Erythroblast (primary cell): ENCODE measurements around the gene POLR1A.

Experiments used
- GATA1 ChIP-seq: IDR thresholded peaks from 2 replicates; pipeline ENCODE4 v1.6.1; 2011; ENCODE audit warnings: low read depth, mild to moderate bottlenecking, control low read depth, low read length, moderate library complexity
- POLR2A ChIP-seq: IDR thresholded peaks from 2 replicates; pipeline ENCODE4 v1.6.1; 2011; ENCODE audit warnings: mild to moderate bottlenecking, low read length

GRCh38 chr2:86078774-86079545 is 26.7 kb downstream of the POLR1A start:
- no peak for TF ChIP-seq POLR2A
- no peak for TF ChIP-seq GATA1
